Calu3 (cell line): ENCODE results near the gene MICAL3. TPM values are rescaled to one million over a fixed set of nuclear protein-coding genes. Genes with fewer than 3 reads are reported as not detected.

ENCODE experiments used
- BruUV-seq: library from RNA; stranded (reverse); fragments of 400-500 nt; replicated peaks from 2 replicates; lab custom pipeline; 2021; lab: Mats Ljungman, UMichigan
- CTCF ChIA-PET: fragments of 300-600 bp; sonication (Branson Sonifier 250); formaldehyde crosslinking; loops from one replicate; lab custom pipeline; 2022; ENCODE audit warnings: antibody characterized with exemption; lab: Charles Lee
- DNase-seq: peaks from one replicate; pipeline ENCODE4 v3.0.0; 2022
- H3K27ac Mint-ChIP-seq: one replicate; pipeline ENCODE4 v1.8.0; 2022; ENCODE audit warnings: mixed read lengths; ENCODE audit not compliant: unreplicated experiment
- H3K27me3 Mint-ChIP-seq: one replicate; pipeline ENCODE4 v1.8.0; 2022; ENCODE audit warnings: mixed read lengths; ENCODE audit not compliant: unreplicated experiment
- H3K36me3 Mint-ChIP-seq: one replicate; pipeline ENCODE4 v1.8.0; 2022; ENCODE audit warnings: mild to moderate bottlenecking, moderate library complexity, mixed read lengths; ENCODE audit not compliant: insufficient read depth, unreplicated experiment
- H3K4me1 Mint-ChIP-seq: one replicate; pipeline ENCODE4 v1.8.0; 2022; ENCODE audit warnings: mild to moderate bottlenecking, low read depth, mixed read lengths; ENCODE audit not compliant: unreplicated experiment
- H3K4me3 Mint-ChIP-seq: one replicate; pipeline ENCODE4 v1.8.0; 2022; ENCODE audit warnings: mild to moderate bottlenecking, low read depth, moderate library complexity, mixed read lengths; ENCODE audit not compliant: unreplicated experiment
- H3K9me3 Mint-ChIP-seq: one replicate; pipeline ENCODE4 v1.8.0; 2022; ENCODE audit warnings: low read depth, mixed read lengths; ENCODE audit not compliant: unreplicated experiment
- CTCF ChIP-seq: fragments of 200-600 bp; IDR thresholded peaks from one replicate; pipeline ENCODE4 v1.8.0; 2022; ENCODE audit warnings: antibody characterized with exemption; ENCODE audit not compliant: unreplicated experiment
- intact Hi-C: fragments of 100-400 bp; cut with micrococcal nuclease; formaldehyde crosslinking; loops from one replicate; pipeline ENCODE4 v1.10.0; 2022; ENCODE audit not compliant: unreplicated experiment
- total RNA-seq: library from RNA; stranded (reverse); gene quantifications from 2 replicates; pipeline ENCODE4 v1.2.3, GENCODE V29; 2022

MICAL3 gene
- total RNA-seq, 1 experiment from 2014 or later, result 60.6 TPM

- H3K27ac Mint-ChIP-seq, result no peak overlapping the region
- no peak overlapping the region for H3K4me3 Mint-ChIP-seq
- no peak for TF ChIP-seq CTCF
- no peaks in the 10 kb centered on the region for H3K9me3 Mint-ChIP-seq
- intact Hi-C loops, result no loop called here
- no TSS peak for BruUV-seq
- H3K36me3 Mint-ChIP-seq, result peaks cover 13% of the 10 kb centered on the region
- no peak for DNase-seq
- no peaks in the 10 kb centered on the region for H3K4me1 Mint-ChIP-seq
- H3K27me3 Mint-ChIP-seq, result no peaks in the 10 kb centered on the region
- CTCF ChIA-PET, result interaction anchor here (0.5 kb wide), 1 partner anchor 134 kb away, joined by 9 read pairs; no protein-coding TSS in a partner anchor
Observed at GRCh38 chr22:17869285-17870096, 154.9 kb downstream of the MICAL3 start.

GRCh38 chr22:17868771-17869170 lies 155.6 kb downstream of the MICAL3 start:
- Mint-ChIP-seq H3K4me1 (no peaks in the 10 kb centered on the region), H3K36me3 (peaks cover 18% of the 10 kb centered on the region), H3K9me3 (no peaks in the 10 kb centered on the region), H3K27me3 (no peaks in the 10 kb centered on the region), H3K27ac (no peak overlapping the region), H3K4me3 (no peak overlapping the region)
- no peak for DNase-seq
- CTCF ChIA-PET, result no interaction called here
- no peak for TF ChIP-seq CTCF
- intact Hi-C loops, result no loop called here
- BruUV-seq, result no TSS peak

- no peak for TF ChIP-seq CTCF
- no peaks in the 10 kb centered on the region for H3K4me1 Mint-ChIP-seq
- no peaks in the 10 kb centered on the region for H3K27me3 Mint-ChIP-seq
- no TSS peak for BruUV-seq
- DNase-seq, result no peak
- no peak overlapping the region for H3K27ac Mint-ChIP-seq
- peaks cover 18% of the 10 kb centered on the region for H3K36me3 Mint-ChIP-seq
- intact Hi-C loops, result no loop called here
- CTCF ChIA-PET, result no interaction called here
- no peak overlapping the region for H3K4me3 Mint-ChIP-seq
- H3K9me3 Mint-ChIP-seq, result no peaks in the 10 kb centered on the region
Observed at GRCh38 chr22:17867160-17867785, 157.1 kb downstream of the MICAL3 start.

GRCh38 chr22:17866621-17867020 lies 157.7 kb downstream of the MICAL3 start:
- DNase-seq, result no peak
- H3K36me3 Mint-ChIP-seq, result peaks cover 17% of the 10 kb centered on the region
- no peak overlapping the region for H3K4me3 Mint-ChIP-seq
- no TSS peak for BruUV-seq
- TF ChIP-seq CTCF, result no peak
- CTCF ChIA-PET, result no interaction called here
- no peaks in the 10 kb centered on the region for H3K27me3 Mint-ChIP-seq
- H3K4me1 Mint-ChIP-seq, result no peaks in the 10 kb centered on the region
- intact Hi-C loops, result no loop called here
- no peak overlapping the region for H3K27ac Mint-ChIP-seq
- no peaks in the 10 kb centered on the region for H3K9me3 Mint-ChIP-seq
